Effector memory CD8-positive, alpha-beta T cell (primary cell): ENCODE measurements around the gene SORD.

Experiments used
- ATAC-seq: fragments of 150-1000 bp; cut with Tn5 transposase; replicated peaks from 2 replicates; pipeline ENCODE4 v1.10.0; 2021; ENCODE audit warnings: mild to moderate bottlenecking, moderate library complexity
- DNase-seq, 3 experiments: peaks; one replicate each; pipeline ENCODE4 v3.0.0; 2021
- H3K27ac Mint-ChIP-seq, 2 donors: one replicate each; pipeline ENCODE4 v1.8.0; 2022; ENCODE audit warnings: mild to moderate bottlenecking in 2 of 2, mixed read lengths in 2 of 2, moderate library complexity in 2 of 2
- H3K27me3 Mint-ChIP-seq, 2 donors: one replicate each; pipeline ENCODE4 v1.8.0; 2022; ENCODE audit warnings: mixed read lengths in 2 of 2
- H3K36me3 Mint-ChIP-seq: one replicate; pipeline ENCODE4 v1.8.0; 2022; ENCODE audit warnings: mild to moderate bottlenecking, moderate library complexity, mixed read lengths; ENCODE audit not compliant: insufficient read depth
- H3K4me1 Mint-ChIP-seq, 2 donors: one replicate each; pipeline ENCODE4 v1.8.0; 2022; ENCODE audit warnings: low read depth in 2 of 2, mixed read lengths in 2 of 2
- H3K4me3 Mint-ChIP-seq, 2 donors: one replicate each; pipeline ENCODE4 v1.8.0; 2022; ENCODE audit warnings: mild to moderate bottlenecking in 2 of 2, mixed read lengths in 2 of 2, moderate library complexity in 2 of 2
- H3K9me3 Mint-ChIP-seq, 2 donors: one replicate each; pipeline ENCODE4 v1.8.0; 2022; ENCODE audit warnings: mixed read lengths in 2 of 2

SORD gene

DNA sequence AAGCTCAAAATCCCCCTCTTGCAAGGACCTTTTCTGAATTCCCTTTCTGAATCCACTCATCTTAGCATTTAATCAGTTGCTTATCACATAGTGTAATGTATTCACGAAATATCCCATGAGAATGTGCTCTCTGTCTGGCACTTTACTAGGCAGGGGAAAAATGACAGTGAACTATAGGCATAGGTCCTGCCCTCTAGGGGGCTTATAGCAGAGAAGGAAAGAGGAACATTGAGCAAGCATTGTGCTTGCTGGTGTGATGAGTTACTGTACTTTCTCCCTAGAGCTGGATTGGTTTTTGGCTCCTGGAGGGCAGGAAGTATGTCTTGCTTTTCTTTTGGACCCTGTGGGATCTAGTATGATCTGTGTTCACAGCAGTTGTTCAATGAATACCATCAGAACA, 64.5 kb downstream of the SORD start:
- H3K4me1 Mint-ChIP-seq = no peaks in the 10 kb centered on the region
- H3K36me3 Mint-ChIP-seq = no peaks in the 10 kb centered on the region
- DNase-seq (no peak), ATAC-seq (no peak)
- no peaks in the 10 kb centered on the region for H3K9me3 Mint-ChIP-seq
- no peak overlapping the region for H3K27ac Mint-ChIP-seq
- peaks cover 53 to 61% of the 10 kb centered on the region in 2 donors for H3K27me3 Mint-ChIP-seq
- no peak overlapping the region for H3K4me3 Mint-ChIP-seq

DNA sequence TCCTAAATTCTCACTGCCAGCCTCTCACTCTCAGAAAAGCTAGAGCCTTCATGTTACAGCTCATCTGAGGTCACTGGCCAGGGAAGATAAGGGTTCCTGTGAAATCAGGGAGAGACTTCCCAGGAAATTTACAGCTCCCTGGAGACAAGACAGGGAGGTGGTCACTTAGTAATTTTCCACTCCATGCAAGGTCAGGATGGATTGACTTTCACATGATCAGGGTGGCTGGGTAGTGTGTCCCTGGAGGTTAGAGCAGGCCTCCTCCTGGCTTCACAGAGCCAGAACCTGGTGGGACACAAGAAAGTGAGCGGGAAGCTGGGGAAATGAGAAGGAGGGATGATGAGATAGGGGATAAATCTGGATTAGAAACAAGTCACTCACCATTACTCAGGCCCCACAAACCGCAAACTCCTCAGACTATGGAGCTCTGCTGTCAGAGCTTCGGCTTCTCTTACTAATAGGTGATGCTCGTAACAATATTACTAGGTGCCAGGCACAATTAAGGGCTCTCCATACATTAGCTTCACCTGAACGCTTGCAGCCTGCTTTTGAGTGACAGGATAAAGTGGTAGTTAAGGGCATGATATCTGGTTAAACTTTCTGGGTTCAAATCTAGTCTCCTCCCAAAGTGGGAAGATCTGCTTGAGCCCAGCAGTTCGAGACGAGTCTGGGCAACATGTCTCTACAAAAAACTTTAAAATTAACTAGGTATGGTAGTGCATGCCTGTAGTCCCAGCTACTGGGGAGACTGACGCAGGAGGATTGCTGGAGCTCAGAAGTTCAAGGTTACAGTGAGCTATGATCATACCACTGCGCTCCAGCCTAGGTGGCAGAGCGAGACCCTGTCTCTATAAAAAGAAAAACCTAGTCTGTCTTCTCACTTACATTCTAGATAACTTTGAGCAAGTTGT, 66.1 kb downstream of the SORD start:
- no peaks in the 10 kb centered on the region for H3K36me3 Mint-ChIP-seq
- H3K9me3 Mint-ChIP-seq = no peaks in the 10 kb centered on the region
- H3K27ac Mint-ChIP-seq = no peak overlapping the region
- H3K4me3 Mint-ChIP-seq = no peak overlapping the region
- DNase-seq (no peak), ATAC-seq (no peak)
- no peaks in the 10 kb centered on the region for H3K4me1 Mint-ChIP-seq
- peaks cover 47 to 54% of the 10 kb centered on the region in 2 donors for H3K27me3 Mint-ChIP-seq

DNA sequence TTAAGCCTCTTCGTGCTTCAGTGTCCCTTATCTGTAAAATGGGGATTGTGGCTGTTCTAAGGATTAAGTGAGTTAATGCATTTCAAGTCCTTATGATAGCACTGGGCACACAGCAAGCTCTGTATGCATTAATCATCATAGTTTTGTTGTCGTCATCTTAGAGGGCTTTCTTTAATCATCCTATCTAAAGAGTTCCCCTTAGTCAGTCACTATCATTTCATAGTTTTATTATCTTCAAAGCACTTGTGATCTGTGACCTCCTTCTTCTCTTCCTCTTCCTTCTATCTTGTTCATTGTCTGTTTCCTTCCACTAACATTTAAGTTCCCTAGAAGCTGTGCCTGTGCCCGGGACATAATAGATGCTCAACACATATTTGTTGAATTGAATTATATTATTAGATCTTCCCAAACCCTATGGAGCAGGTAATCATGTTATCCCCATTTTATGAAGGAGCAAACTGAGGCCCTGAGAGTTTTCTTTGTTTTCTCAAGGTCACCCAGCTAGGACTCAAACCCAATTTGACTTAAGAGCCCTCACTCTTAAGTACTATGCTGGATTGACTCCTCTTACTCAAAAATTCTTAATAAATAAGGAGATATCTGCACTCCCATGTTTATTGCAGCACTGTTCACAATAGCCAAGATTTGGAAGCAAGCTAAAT, 66.8 kb downstream of the SORD start:
- Mint-ChIP-seq H3K4me1 (no peaks in the 10 kb centered on the region), H3K9me3 (no peaks in the 10 kb centered on the region), H3K27me3 (peaks cover 43 to 48% of the 10 kb centered on the region in 2 donors), H3K27ac (no peak overlapping the region), H3K4me3 (no peak overlapping the region), H3K36me3 (no peaks in the 10 kb centered on the region)
- ATAC-seq (no peak), DNase-seq (no peak)

DNA sequence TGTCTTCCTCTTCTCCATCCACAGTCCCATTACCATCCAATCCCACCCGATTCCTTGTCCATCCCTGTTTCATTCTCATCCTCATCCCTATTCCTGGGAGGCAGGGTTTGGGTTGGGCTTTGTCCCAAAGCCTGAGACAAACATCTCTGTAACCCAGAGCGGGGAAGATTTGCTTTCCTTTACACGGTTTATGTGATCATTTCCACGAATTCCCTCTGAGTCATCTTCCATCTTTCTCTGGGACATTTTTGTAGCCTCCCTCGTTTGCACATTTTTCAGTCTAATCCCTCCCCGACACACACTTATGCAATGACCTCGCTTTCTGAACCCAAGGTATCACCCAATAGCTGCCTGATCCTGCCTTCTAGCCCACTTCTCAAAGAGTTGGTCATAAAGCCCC, 68.2 kb downstream of the SORD start:
- H3K27ac Mint-ChIP-seq = no peak overlapping the region
- ATAC-seq (no peak), DNase-seq (no peak)
- no peaks in the 10 kb centered on the region for H3K36me3 Mint-ChIP-seq
- H3K4me3 Mint-ChIP-seq = no peak overlapping the region
- H3K4me1 Mint-ChIP-seq = no peaks in the 10 kb centered on the region
- H3K9me3 Mint-ChIP-seq = no peaks in the 10 kb centered on the region
- peaks cover 42 to 43% of the 10 kb centered on the region in 2 donors for H3K27me3 Mint-ChIP-seq

DNA sequence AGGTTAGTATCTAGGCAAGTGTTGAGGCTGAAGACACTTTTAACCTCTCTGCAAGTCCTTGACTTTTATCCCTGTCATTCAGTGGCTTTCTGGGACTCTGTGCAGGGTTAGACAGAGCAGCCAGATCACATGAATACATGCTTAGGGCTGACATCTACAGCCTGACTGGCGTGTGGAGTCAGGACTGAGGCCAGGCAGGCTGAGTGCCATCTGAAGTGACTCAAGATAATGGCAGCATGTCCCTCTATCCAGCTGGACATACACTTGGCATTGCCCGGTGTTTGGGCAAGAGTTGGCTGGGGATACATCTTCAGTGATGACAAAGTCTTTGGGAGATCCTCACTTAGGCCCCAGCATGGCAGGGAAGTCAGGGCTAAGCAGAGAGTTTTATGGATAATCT, 68.6 kb downstream of the SORD start:
- Mint-ChIP-seq H3K4me1 (no peaks in the 10 kb centered on the region), H3K27me3 (peaks cover 42 to 43% of the 10 kb centered on the region in 2 donors)
- ATAC-seq = no peak

DNA sequence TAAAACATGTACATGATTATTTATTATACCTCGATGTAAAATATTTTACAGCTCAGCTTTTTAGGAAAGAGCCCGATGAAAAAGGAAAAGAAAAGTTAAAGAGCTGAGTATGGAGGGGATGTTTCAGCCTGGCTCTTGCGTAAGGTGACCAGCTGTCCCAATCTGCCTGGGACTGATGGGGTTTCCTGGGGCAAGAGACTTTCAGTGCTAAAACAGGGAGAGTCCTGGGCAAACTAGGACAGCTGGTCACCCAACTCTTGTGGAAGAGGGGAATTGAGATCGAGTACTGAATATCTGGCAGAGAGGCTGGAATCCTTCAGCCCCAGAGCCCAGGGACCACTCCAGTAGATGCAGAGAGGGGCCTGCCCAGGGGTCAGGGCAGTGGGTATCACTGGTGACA, 70.0 kb downstream of the SORD start:
- H3K36me3 Mint-ChIP-seq = no peaks in the 10 kb centered on the region
- no peaks in the 10 kb centered on the region for H3K4me1 Mint-ChIP-seq
- ATAC-seq = no peak
- no peaks in the 10 kb centered on the region for H3K9me3 Mint-ChIP-seq
- no peak overlapping the region for H3K27ac Mint-ChIP-seq
- DNase-seq = no peak
- no peak overlapping the region for H3K4me3 Mint-ChIP-seq
- H3K27me3 Mint-ChIP-seq = peaks cover 34 to 35% of the 10 kb centered on the region in 2 donors

More for the DNA sequence above, 68.6 kb downstream of the SORD start:
- DNase-seq = no peak
- Mint-ChIP-seq H3K4me3 (no peak overlapping the region), H3K27ac (no peak overlapping the region), H3K9me3 (no peaks in the 10 kb centered on the region), H3K36me3 (no peaks in the 10 kb centered on the region)

DNA sequence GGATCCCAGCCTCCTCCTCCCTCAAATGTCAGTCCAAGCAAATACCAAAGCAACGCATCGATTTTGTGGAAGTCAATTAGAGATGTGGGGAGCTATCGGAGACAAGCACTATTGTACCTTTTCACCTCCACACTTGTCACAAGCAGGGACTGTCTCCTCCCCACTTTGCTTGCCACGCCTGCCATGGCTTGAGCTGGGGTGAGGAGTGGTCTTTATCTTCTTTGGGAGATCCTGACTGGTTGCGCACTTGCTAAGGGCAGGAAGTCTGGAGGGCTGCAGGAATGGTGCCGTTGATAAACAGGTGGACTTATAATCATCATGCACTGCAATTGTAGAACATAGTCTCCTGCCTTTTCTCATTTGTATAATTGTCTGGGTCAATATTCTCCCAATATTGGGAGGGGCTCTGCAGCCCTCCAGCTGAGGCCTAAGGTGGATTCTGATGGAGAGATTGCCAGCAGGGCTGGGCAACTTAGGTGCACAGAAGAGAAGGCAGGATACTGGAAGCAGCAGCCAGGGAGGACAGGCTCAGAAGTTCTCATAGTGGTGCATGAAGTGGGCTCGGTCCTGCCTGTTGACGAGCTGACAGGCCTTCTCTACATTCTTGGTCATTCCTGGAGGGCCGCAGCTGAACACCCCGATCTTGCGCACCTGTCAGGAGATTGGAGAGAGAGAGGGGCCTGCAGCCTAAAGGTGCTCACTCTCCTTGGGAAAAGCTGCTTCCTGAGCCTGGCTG, 70.8 kb downstream of the SORD start:
- no peaks in the 10 kb centered on the region for H3K4me1 Mint-ChIP-seq
- no peak overlapping the region for H3K27ac Mint-ChIP-seq
- no peaks in the 10 kb centered on the region for H3K9me3 Mint-ChIP-seq
- H3K36me3 Mint-ChIP-seq = no peaks in the 10 kb centered on the region
- no peak overlapping the region for H3K4me3 Mint-ChIP-seq
- peaks cover 32% of the 10 kb centered on the region in 2 donors for H3K27me3 Mint-ChIP-seq
- ATAC-seq (no peak), DNase-seq (no peak)

DNA sequence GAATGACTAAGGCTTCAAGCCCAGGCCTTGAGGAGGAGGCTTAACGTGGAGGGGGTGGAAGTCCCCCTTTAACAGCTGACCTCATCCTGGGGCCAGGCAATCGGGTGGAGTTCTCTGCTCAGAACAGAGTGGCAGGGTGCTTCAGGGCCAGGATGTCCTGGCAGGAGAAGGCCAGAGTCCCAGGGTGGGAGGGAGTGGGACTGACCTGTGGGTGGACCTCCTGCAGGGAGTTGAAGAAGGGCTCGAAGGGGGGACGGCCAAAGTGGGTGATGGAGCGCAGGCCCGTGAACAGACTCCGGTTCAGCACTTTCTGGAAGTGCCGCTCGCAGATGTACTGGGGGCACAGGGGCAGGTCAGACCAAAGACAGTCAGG, 71.3 kb downstream of the SORD start:
- ATAC-seq = no peak
- DNase-seq = no peak
- H3K4me1 Mint-ChIP-seq = no peaks in the 10 kb centered on the region
- H3K27ac Mint-ChIP-seq = no peak overlapping the region
- peaks cover 30% of the 10 kb centered on the region in 2 donors for H3K27me3 Mint-ChIP-seq
- no peak overlapping the region for H3K4me3 Mint-ChIP-seq
- H3K9me3 Mint-ChIP-seq = no peaks in the 10 kb centered on the region
- H3K36me3 Mint-ChIP-seq = no peaks in the 10 kb centered on the region

DNA sequence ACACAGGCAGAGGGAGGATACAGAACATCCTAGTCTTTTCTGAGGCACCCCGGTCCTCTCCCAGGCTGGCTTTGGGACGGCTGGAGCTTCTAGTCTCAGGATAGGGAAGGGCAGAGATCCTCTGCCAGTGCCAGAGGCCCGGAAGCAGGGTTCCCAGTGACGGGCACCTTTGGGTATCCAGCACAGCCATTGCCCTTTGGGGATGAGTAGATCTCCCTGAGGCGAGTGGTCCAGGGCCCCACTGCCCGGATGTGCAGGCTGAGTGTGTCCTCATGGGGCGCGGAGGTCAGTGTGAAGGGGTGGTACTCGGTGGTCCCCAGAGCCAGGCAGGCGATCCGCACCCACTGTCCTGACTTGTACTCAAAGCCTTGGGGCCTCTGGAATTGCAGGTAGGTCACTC, 72.7 kb downstream of the SORD start:
- no peaks in the 10 kb centered on the region for H3K9me3 Mint-ChIP-seq
- peaks cover 32 to 42% of the 10 kb centered on the region in 2 donors for H3K27me3 Mint-ChIP-seq
- H3K36me3 Mint-ChIP-seq = no peaks in the 10 kb centered on the region
- DNase-seq (no peak), ATAC-seq (no peak)
- H3K4me1 Mint-ChIP-seq = no peaks in the 10 kb centered on the region
- H3K27ac Mint-ChIP-seq = no peak overlapping the region
- H3K4me3 Mint-ChIP-seq = no peak overlapping the region

DNA sequence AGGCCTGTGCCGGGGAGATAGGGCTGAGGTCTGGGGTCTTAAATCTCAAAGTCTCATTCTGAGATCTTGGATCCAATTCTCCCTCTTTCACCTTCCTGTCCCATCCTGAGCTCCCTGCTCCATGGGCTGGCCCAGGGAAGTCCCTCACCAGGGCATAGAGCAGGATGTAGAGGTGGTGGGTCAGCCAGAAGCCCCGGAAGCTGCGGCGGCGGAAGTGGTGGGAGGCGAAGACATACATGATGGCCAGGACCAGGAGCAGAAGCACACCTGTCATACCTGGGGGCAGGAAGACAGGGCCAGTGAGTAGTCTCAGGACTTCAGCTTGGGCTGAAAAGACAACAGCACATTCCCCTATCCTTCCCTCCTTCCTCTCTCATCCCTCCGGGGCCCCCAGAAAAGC, 74.5 kb downstream of the SORD start:
- ATAC-seq = no peak
- Mint-ChIP-seq H3K27ac (no peak overlapping the region), H3K4me3 (no peak overlapping the region), H3K9me3 (no peaks in the 10 kb centered on the region), H3K4me1 (no peaks in the 10 kb centered on the region), H3K27me3 (peaks cover 25 to 42% of the 10 kb centered on the region in 2 donors), H3K36me3 (no peaks in the 10 kb centered on the region)
- no peak for DNase-seq

DNA sequence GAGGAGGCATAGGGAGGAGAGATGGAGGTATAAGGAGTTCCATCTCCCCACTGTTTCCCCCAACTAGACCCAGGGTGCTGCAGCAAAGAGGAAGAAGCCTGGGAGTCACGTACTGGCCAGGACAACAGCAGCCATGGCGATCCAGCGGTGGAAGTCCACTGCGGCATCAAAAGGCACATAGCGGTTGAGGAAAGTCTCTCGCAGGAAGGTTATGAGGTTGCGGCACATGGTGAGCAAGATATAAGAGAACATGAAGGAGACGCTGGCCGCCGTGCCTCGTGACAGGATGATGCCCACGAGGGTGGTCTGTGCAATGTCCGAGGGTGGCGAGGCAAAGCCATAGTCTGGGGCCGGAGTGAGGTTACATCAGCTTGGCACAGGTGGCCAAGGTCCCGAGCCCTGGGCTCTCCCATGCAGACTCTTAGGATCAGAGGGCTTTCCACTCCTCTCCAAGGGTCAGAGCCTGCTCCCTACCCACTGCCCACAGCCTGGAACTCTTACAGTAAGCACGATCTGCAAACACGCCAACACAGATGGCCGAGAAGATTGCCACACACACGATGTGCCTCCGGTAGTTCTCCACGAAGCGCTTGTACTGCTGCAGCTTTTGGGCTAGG, 76.7 kb downstream of the SORD start:
- H3K4me1 Mint-ChIP-seq = no peaks in the 10 kb centered on the region
- ATAC-seq (no peak), DNase-seq (no peak)
- H3K36me3 Mint-ChIP-seq = no peaks in the 10 kb centered on the region
- H3K27me3 Mint-ChIP-seq = peaks cover 37 to 56% of the 10 kb centered on the region in 2 donors
- no peak overlapping the region for H3K27ac Mint-ChIP-seq
- no peak overlapping the region for H3K4me3 Mint-ChIP-seq
- H3K9me3 Mint-ChIP-seq = no peaks in the 10 kb centered on the region

DNA sequence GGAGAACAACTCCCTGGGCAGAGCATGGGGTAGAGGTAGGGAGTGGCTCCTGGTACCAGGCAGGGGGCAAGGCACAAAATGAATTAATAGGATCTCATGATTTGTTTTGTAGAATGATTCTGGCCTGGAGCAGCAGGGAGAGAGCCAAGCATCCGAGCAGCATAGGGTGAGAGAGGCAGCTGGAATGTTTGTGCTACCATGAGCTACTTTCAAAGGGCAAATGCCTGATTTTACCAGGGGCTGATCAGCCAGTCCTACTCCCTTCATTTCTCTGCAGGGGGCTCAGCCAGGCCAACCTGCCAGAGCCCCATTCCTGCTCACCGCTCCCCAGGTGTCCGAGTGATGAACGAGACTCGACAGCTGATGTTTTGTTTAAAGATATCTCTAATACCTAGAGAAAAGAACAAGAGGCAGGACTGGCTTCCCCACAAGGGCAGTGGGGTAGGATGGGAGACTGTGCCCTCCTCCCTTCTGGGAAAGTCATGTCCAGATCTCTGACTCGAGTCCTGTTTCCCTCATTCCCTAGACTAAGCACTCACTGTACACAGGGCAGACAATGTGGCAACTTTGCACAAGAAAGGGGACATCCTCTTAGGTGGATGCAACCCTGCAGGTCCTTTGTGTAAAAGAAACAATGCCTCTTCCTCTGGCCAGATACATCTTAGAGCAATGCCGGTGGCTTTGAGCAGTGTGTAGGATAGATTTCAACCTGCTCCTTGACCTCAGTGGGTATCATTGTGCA, 78.1 kb downstream of the SORD start:
- Mint-ChIP-seq H3K27me3 (peaks cover 40 to 70% of the 10 kb centered on the region in 2 donors), H3K4me1 (no peaks in the 10 kb centered on the region), H3K27ac (no peak overlapping the region), H3K4me3 (no peak overlapping the region), H3K36me3 (no peaks in the 10 kb centered on the region), H3K9me3 (no peaks in the 10 kb centered on the region)
- no peak for ATAC-seq
- no peak for DNase-seq

DNA sequence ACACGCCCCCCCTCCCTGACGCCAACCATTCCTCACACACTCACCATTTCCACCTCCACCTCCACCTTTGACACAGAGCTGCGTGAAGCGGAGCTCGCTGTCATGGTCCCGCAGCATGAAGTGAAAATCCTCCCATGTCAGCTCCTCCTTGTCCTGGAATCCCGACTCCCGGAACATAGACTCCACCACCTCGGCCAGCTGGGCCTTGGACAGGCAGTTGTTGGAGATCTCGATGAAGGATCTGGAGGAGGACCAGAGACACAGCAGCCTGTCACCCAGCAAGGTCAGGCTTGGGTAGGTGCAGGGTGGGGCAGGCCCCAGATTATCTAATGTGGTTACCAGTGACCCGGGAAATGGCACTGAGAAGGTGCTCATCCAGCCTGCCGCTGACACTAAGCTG, 78.8 kb downstream of the SORD start:
- Mint-ChIP-seq H3K4me3 (no peak overlapping the region), H3K4me1 (no peaks in the 10 kb centered on the region), H3K9me3 (no peaks in the 10 kb centered on the region), H3K27ac (no peak overlapping the region), H3K27me3 (peaks cover 47 to 77% of the 10 kb centered on the region in 2 donors), H3K36me3 (no peaks in the 10 kb centered on the region)
- DNase-seq (no peak), ATAC-seq (no peak)
